Measurements from ENCODE around the gene PAX2. TPM values are rescaled to one million over a fixed set of nuclear protein-coding genes. Genes with fewer than 3 reads are reported as not detected.

PAX2 gene
- total RNA-seq, 1 experiment from 2014 or later: not detected

- no peak overlapping the region for H3K14ac ChIP-seq (ENCODE audit: insufficient read depth, low read length)
- no peak overlapping the region for H3K23ac ChIP-seq (ENCODE audit: insufficient read length, low read depth, low read length)
- no peak for DNase-seq
- Mint-ChIP-seq H3K27me3 (ENCODE audit: low read depth) (peaks cover 100% of the 10 kb centered on the region), H3K4me3 (no peak overlapping the region), H3K36me3 (ENCODE audit: insufficient read depth in 1 of 3, low read depth in 3 of 3) (no peaks in the 10 kb centered on the region; a peak in 1 of 7 replicates), H3K4me1 (peaks cover 27 to 49% of the 10 kb centered on the region in 2 experiments), H3K9me3 (peaks cover 0 to 10% of the 10 kb centered on the region in 2 experiments; a peak in 2 of 5 replicates), H3K27ac (no peak overlapping the region)
- no peak overlapping the region for H3T11ph ChIP-seq (ENCODE audit: low read length)
- H4K5ac ChIP-seq (ENCODE audit: insufficient read length, low read depth, low read length): no peak overlapping the region
- no CpG with 5 or more reads among the region's 6 CpGs for WGBS (ENCODE audit: extremely low coverage, insufficient read length, low lambda C conversion rate)
- no peak overlapping the region for H2BK12ac ChIP-seq (ENCODE audit: insufficient read length, low read depth, low read length)
- no peaks in the 10 kb centered on the region for H3K23me2 ChIP-seq (ENCODE audit: insufficient read length, low read depth, low read length, poor library complexity, severe bottlenecking)
- no peak overlapping the region for H2AFZ ChIP-seq (ENCODE audit: low read length)
- no peaks in the 10 kb centered on the region for H3K9me3 ChIP-seq (ENCODE audit: control insufficient read depth, low read depth, low read length)
- no peak overlapping the region for H2BK120ac ChIP-seq (ENCODE audit: low read depth, low read length, poor library complexity, severe bottlenecking)
- H3K18ac ChIP-seq (ENCODE audit: insufficient read length, low read depth, low read length): no peak overlapping the region
- no peak overlapping the region for H4K8ac ChIP-seq (replicated peaks; ENCODE audit: insufficient read length, low read depth, low read length)
- H2AK5ac ChIP-seq (ENCODE audit: insufficient read length, low read length): no peak overlapping the region
- no peak overlapping the region for H2BK5ac ChIP-seq (ENCODE audit: insufficient read length, low read length)
- no peak overlapping the region for H3K4me2 ChIP-seq (ENCODE audit: insufficient read depth, insufficient read length, low read length)
- TF ChIP-seq CTCF (conservative IDR thresholded peaks at IDR 0.05): no peak
- no peaks in the 10 kb centered on the region for H3K79me1 ChIP-seq (ENCODE audit: insufficient read depth, low read depth, low read length, poor library complexity, severe bottlenecking)
- H3K56ac ChIP-seq (ENCODE audit: insufficient read length, low read depth, low read length): no peak overlapping the region
- no peak overlapping the region for H4K91ac ChIP-seq (ENCODE audit: insufficient read length, low read depth, low read length)
- no peak overlapping the region for H2BK20ac ChIP-seq (ENCODE audit: low read depth, low read length, poor library complexity, severe bottlenecking)
- no peak overlapping the region for H3K27ac ChIP-seq (ENCODE audit: insufficient read length, low read depth, low read length)
- H2BK15ac ChIP-seq (ENCODE audit: low read depth, low read length): no peak overlapping the region
- no peaks in the 10 kb centered on the region for H3K4me1 ChIP-seq (ENCODE audit: insufficient read depth, low read length)
- H3K79me2 ChIP-seq (ENCODE audit: insufficient read depth, low read length): no peaks in the 10 kb centered on the region
- H3K9ac ChIP-seq (ENCODE audit: extremely low read depth, insufficient read length, low read length): no peak overlapping the region
- peaks cover 93% of the 10 kb centered on the region for H3K27me3 ChIP-seq (ENCODE audit: insufficient read depth, low read length)
- no peak overlapping the region for H3K4ac ChIP-seq (ENCODE audit: low read depth, low read length)
- H4K20me1 ChIP-seq (ENCODE audit: control insufficient read depth, insufficient read depth, insufficient read length): no peaks in the 10 kb centered on the region
Observed at GRCh38 chr10:100733329-100733728, 12.1 kb upstream of the PAX2 start.
